A549 (cell line): ENCODE data around the gene CBARP. TPM values are rescaled to one million over a fixed set of nuclear protein-coding genes. Genes with fewer than 3 reads are reported as not detected.

Source experiments
- ATAC-seq, 2 experiments: fragments of 200-7000 bp in 1 of 2; fragments of >200 bp in 1 of 2; cut with Nextera tagmentation in 1 of 2; cut with Tn5 transposase in 1 of 2; 3 replicates each; pipeline versions ENCODE4 v1.8.0 to v1.9.1; 2018 to 2020; ENCODE audit warnings: mild to moderate bottlenecking in 1 of 2, moderate library complexity in 1 of 2
- CTCF ChIA-PET: fragments of 300-600 bp; sonication (Branson Sonifier 250); formaldehyde crosslinking; extraction: SDS; loops from one replicate; lab custom pipeline; 2021; ENCODE audit warnings: antibody characterized with exemption, inconsistent platforms; lab: Yijun Ruan, JAX
- POLR2A ChIA-PET: fragments of 350-600 bp; formaldehyde crosslinking; extraction: SDS; loops from one replicate; lab custom pipeline; 2021; ENCODE audit warnings: antibody characterized with exemption, inconsistent platforms; lab: Yijun Ruan, JAX
- DNase-seq, 2 experiments: peaks; one replicate each; pipeline versions ENCODE4 v3.0.0 to v3.0.0-alpha.2; 2011 to 2016; ENCODE audit warnings: low read depth in 1 of 2, low spot score in 1 of 2
- FAIRE-seq: peaks from 2 replicates; lab custom pipeline; 2011; peaks lifted over from hg19 to GRCh38; lab: Jason Lieb, UNC
- H3K27ac ChIP-seq, 2 experiments: fragments of >200 bp; sonication (Bioruptor Twin); formaldehyde crosslinking; 3 replicates each; pipeline ENCODE4 v1.5.1; 2016 to 2017
- H3K4me1 ChIP-seq: fragments of >200 bp; sonication (Bioruptor Twin); formaldehyde crosslinking; 3 replicates; pipeline ENCODE4 v1.6.1; 2016
- H3K4me2 ChIP-seq: fragments of >200 bp; sonication (Bioruptor Twin); formaldehyde crosslinking; 3 replicates; pipeline ENCODE4 v1.6.1; 2016
- H3K4me3 ChIP-seq: fragments of >200 bp; sonication (Bioruptor Twin); formaldehyde crosslinking; 3 replicates; pipeline ENCODE4 v1.5.1; 2016
- H3K9me3 ChIP-seq: fragments of >200 bp; sonication (Bioruptor Twin); formaldehyde crosslinking; 3 replicates; pipeline ENCODE4 v1.6.1; 2016
- BHLHE40 ChIP-seq: IDR thresholded peaks from 2 replicates; pipeline ENCODE4 v1.6.1; 2012; ENCODE audit warnings: low read depth, low read length, inconsistent platforms
- CBX2 ChIP-seq: fragments of 200-600 bp; sonication (generic); IDR thresholded peaks from 2 replicates; pipeline ENCODE4 v1.6.1; 2016; ENCODE audit warnings: low read depth, mild to moderate bottlenecking, borderline replicate concordance
- CEBPB ChIP-seq, 2 experiments: fragments of >200 bp in 1 of 2; sonication (Bioruptor Twin) in 1 of 2; formaldehyde crosslinking in 1 of 2; IDR thresholded peaks; 2 replicates each; pipeline ENCODE4 v1.6.1; 2012 to 2016
- CHD2 ChIP-seq: fragments of 150-350 bp; IDR thresholded peaks from 2 replicates; pipeline ENCODE4 v1.6.1; 2014; ENCODE audit warnings: low read length; ENCODE audit not compliant: partially characterized antibody
- CHD4 ChIP-seq: fragments of 200-600 bp; sonication (generic); IDR thresholded peaks from 2 replicates; pipeline ENCODE4 v1.6.1; 2016; ENCODE audit warnings: antibody characterized with exemption, mild to moderate bottlenecking, borderline replicate concordance
- E2F6 ChIP-seq: IDR thresholded peaks from 2 replicates; pipeline ENCODE4 v1.6.1; 2012; ENCODE audit warnings: low read depth, borderline replicate concordance
- ESRRA ChIP-seq: fragments of 150-350 bp; IDR thresholded peaks from 2 replicates; pipeline ENCODE4 v1.6.1; 2014; ENCODE audit warnings: mild to moderate bottlenecking, low read length, borderline replicate concordance
- FOSB ChIP-seq: fragments of 250-450 bp; sonication (Bioruptor Pico); IDR thresholded peaks from 2 replicates; pipeline ENCODE4 v1.5.0; 2020; ENCODE audit warnings: mild to moderate bottlenecking, moderate library complexity
- FOSL2 ChIP-seq, 2 experiments: fragments of 450-650 bp in 1 of 2; fragments of >200 bp in 1 of 2; sonication (Bioruptor Twin) in 1 of 2; formaldehyde crosslinking; IDR thresholded peaks; 2 replicates each; pipeline versions ENCODE4 v1.5.0 to v1.6.1; 2016 to 2020; ENCODE audit warnings: mild to moderate bottlenecking in 1 of 2, moderate library complexity in 1 of 2
- HEYL ChIP-seq: fragments of 250-450 bp; sonication (Bioruptor Pico); IDR thresholded peaks from 2 replicates; pipeline ENCODE4 v1.8.0; 2021; ENCODE audit warnings: mild to moderate bottlenecking, moderate library complexity
- HOXB13 ChIP-seq: fragments of 250-450 bp; sonication (Bioruptor Pico); IDR thresholded peaks from 2 replicates; pipeline ENCODE4 v1.5.0; 2020; ENCODE audit warnings: low read depth, mild to moderate bottlenecking, moderate library complexity
- JUNB ChIP-seq: fragments of >200 bp; sonication (Bioruptor Twin); formaldehyde crosslinking; IDR thresholded peaks from 2 replicates; pipeline ENCODE4 v1.6.1; 2016
- KDM5A ChIP-seq: fragments of 200-600 bp; sonication (generic); IDR thresholded peaks from 2 replicates; pipeline ENCODE4 v1.6.1; 2016; ENCODE audit warnings: antibody characterized with exemption, mild to moderate bottlenecking
- MAFK ChIP-seq: fragments of 450-650 bp; IDR thresholded peaks from 2 replicates; pipeline ENCODE4 v1.6.1; 2014; ENCODE audit not compliant: partially characterized antibody
- MAZ ChIP-seq: fragments of 150-350 bp; IDR thresholded peaks from 2 replicates; pipeline ENCODE4 v1.6.1; 2014; ENCODE audit warnings: antibody characterized with exemption, low read depth, low read length, borderline replicate concordance
- RARB ChIP-seq: fragments of 250-450 bp; sonication (Bioruptor Pico); IDR thresholded peaks from 2 replicates; pipeline ENCODE4 v1.8.0; 2021; ENCODE audit warnings: mild to moderate bottlenecking, moderate library complexity
- REST ChIP-seq: fragments of 200-600 bp; sonication (generic); IDR thresholded peaks from 2 replicates; pipeline ENCODE4 v1.6.1; 2016; ENCODE audit warnings: antibody characterized with exemption, mild to moderate bottlenecking, moderate library complexity
- RFX5 ChIP-seq: fragments of 450-650 bp; IDR thresholded peaks from 2 replicates; pipeline ENCODE4 v1.7.1; 2014; ENCODE audit warnings: antibody characterized with exemption, mild to moderate bottlenecking, moderate library complexity
- SREBF2 ChIP-seq: fragments of 450-650 bp; IDR thresholded peaks from 2 replicates; pipeline ENCODE4 v1.6.1; 2014; ENCODE audit warnings: mild to moderate bottlenecking, moderate library complexity
- ZFP36 ChIP-seq: fragments of 450-650 bp; IDR thresholded peaks from 2 replicates; pipeline ENCODE4 v1.6.1; 2014; ENCODE audit warnings: borderline replicate concordance; ENCODE audit not compliant: partially characterized antibody
- ZNF302 ChIP-seq: fragments of 250-450 bp; sonication (Bioruptor Pico); IDR thresholded peaks from 2 replicates; pipeline ENCODE4 v1.9.0; 2021; ENCODE audit warnings: inconsistent platforms, mild to moderate bottlenecking, moderate library complexity
- whole genome bisulfite sequencing: methylation state at CpG from one replicate; pipeline ENCODE4 v1.1.6; 2017; ENCODE audit errors: missing lambda C conversion rate; 5-methylcytosine and 5-hydroxymethylcytosine counted together
- polyA plus RNA-seq, 4 experiments: library from polyadenylated mRNA; depleted of rRNA in 3 of 4; stranded (reverse); fragments of >200 nt; fragmentation: RNase III in 1 of 4; extraction: RNeasy Plus Mini Kit Qiagen cat#74134 plus additional on column Dnase treatment in 1 of 4; gene quantifications; 2 replicates in 3 of 4; 3 replicates in 1 of 4; pipeline ENCODE4 v1.2.3, GENCODE V29; 2011 to 2017
- TF ChIP-seq, protein P1 (sequence below): fragments of 250-450 bp; sonication (Bioruptor Pico); IDR thresholded peaks from 2 replicates; pipeline ENCODE4 v1.5.0; 2021; ENCODE audit warnings: mild to moderate bottlenecking, moderate library complexity, borderline replicate concordance
- TF ChIP-seq, protein P2 (sequence below): IDR thresholded peaks from 2 replicates; pipeline ENCODE4 v1.6.1; 2012
- TF ChIP-seq, protein P3 (sequence below): fragments of 450-650 bp; IDR thresholded peaks from 2 replicates; pipeline ENCODE4 v1.6.1; 2014; ENCODE audit warnings: antibody characterized with exemption

The CBARP gene
- polyA plus RNA-seq, 2 of the 4 experiments (the other 2 are of a cell fraction), result 0.19 to 2.0 TPM

DNA sequence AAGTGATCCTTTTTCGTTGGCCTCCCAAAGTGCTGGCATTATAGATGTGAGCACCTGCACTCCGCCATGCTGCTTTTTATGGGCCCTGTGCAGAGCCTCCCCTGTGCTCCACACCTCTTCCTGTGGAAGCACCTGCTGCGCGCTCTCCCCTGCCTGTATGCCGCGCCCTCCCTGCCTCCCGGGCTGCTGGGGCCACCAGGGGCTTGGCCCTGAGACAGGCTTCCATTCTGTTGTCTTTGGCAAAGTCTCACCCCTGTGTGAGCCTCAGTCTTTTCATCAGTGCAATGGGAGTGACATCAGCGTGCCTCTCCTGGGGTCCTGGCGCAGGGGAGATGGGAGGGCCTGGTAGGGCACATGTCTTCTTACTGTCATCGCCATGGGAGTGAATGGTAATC, 38.8 kb upstream of the CBARP start:
- FAIRE-seq (no peak), DNase-seq (no peak), ATAC-seq (no peak)
- Histone ChIP-seq H3K4me3 (peak overlapping the region; percentile 80), H3K4me1 (peaks cover 31% of the 10 kb centered on the region), H3K4me2 (peak overlapping the region; percentile 99), H3K9me3 (no peaks in the 10 kb centered on the region), H3K27ac (peak overlapping the region; percentile 96 to 100)
- WGBS, result 81% methylated on average over 10 of the region's 10 CpGs
- POLR2A ChIA-PET, result no interaction called here
- TF ChIP-seq CHD4, result no peak
- TF ChIP-seq CBX2, result no peak
- no peak for TF ChIP-seq BHLHE40
- CTCF ChIA-PET, result no interaction called here

GRCh38 chr19:1275976-1276627, 38.3 kb upstream of the CBARP start:
- H3K9me3 ChIP-seq, result no peaks in the 10 kb centered on the region
- ChIA-PET POLR2A (no interaction called here), CTCF (interaction anchor here (5.3 kb wide), 1 partner anchor 32 kb away, joined by 39 read pairs; no protein-coding TSS in a partner anchor)
- peak overlapping the region; percentile 99 for H3K4me2 ChIP-seq
- ATAC-seq (peak in 1 of 2 experiments; percentile 74; a peak in 2 of 6 replicates), DNase-seq (no peak), FAIRE-seq (no peak)
- peak overlapping the region; percentile 80 for H3K4me3 ChIP-seq
- TF ChIP-seq CHD4, result no peak
- TF ChIP-seq ESRRA, result no peak
- TF ChIP-seq SREBF2, result no peak
- TF ChIP-seq, protein P1, sequence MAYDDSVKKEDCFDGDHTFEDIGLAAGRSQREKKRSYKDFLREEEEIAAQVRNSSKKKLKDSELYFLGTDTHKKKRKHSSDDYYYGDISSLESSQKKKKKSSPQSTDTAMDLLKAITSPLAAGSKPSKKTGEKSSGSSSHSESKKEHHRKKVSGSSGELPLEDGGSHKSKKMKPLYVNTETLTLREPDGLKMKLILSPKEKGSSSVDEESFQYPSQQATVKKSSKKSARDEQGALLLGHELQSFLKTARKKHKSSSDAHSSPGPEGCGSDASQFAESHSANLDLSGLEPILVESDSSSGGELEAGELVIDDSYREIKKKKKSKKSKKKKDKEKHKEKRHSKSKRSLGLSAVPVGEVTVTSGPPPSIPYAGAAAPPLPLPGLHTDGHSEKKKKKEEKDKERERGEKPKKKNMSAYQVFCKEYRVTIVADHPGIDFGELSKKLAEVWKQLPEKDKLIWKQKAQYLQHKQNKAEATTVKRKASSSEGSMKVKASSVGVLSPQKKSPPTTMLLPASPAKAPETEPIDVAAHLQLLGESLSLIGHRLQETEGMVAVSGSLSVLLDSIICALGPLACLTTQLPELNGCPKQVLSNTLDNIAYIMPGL (CRISPR knock-in tag), result no peak
- TF ChIP-seq, protein P2, sequence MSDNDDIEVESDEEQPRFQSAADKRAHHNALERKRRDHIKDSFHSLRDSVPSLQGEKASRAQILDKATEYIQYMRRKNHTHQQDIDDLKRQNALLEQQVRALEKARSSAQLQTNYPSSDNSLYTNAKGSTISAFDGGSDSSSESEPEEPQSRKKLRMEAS, result peak; percentile 26
- no peak for TF ChIP-seq REST
- TF ChIP-seq, protein P3, sequence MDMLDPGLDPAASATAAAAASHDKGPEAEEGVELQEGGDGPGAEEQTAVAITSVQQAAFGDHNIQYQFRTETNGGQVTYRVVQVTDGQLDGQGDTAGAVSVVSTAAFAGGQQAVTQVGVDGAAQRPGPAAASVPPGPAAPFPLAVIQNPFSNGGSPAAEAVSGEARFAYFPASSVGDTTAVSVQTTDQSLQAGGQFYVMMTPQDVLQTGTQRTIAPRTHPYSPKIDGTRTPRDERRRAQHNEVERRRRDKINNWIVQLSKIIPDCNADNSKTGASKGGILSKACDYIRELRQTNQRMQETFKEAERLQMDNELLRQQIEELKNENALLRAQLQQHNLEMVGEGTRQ, result no peak
- no peak for TF ChIP-seq ZNF302 (CRISPR knock-in tag)
- no peak for TF ChIP-seq HEYL (CRISPR knock-in tag)
- TF ChIP-seq ZFP36, result no peak
- no peak for TF ChIP-seq RFX5
- TF ChIP-seq MAFK, result no peak
- TF ChIP-seq RARB (CRISPR knock-in tag), result no peak
- no peak for TF ChIP-seq KDM5A
- no peak for TF ChIP-seq CHD2
- no peak for TF ChIP-seq JUNB
- no peak for TF ChIP-seq FOSL2 (IDR thresholded peaks at IDR 0.05)
- TF ChIP-seq FOSL2 (CRISPR knock-in tag; IDR thresholded peaks at IDR 0.05), result no peak
- 0 out of 2 replicates have a peak, but pooled peaks have one; percentile 21 for TF ChIP-seq HOXB13 (CRISPR knock-in tag)
- TF ChIP-seq FOSB, result no peak
- TF ChIP-seq MAZ, result no peak
- TF ChIP-seq CEBPB (IDR thresholded peaks at IDR 0.05), result no peak
- TF ChIP-seq E2F6, result peak; percentile 57; the same call in 1 of the 2 replicates
- H3K4me1 ChIP-seq, result peaks cover 36% of the 10 kb centered on the region
- WGBS, result 11% methylated on average over 31 of the region's 43 CpGs
- peak overlapping the region; percentile 96 to 100 for H3K27ac ChIP-seq
